SK-N-MC (cell line): Measurements from ENCODE around the gene AK3.

Experiments used
- EZH2 ChIP-seq: fragments of 200-600 bp; sonication (generic); IDR thresholded peaks from one replicate; pipeline ENCODE4 v1.6.1; 2017; ENCODE audit warnings: antibody characterized with exemption
- FOXP2 ChIP-seq: optimal IDR thresholded peaks from 2 replicates; pipeline ENCODE3; 2011; ENCODE audit warnings: mild to moderate bottlenecking, moderate library complexity; ENCODE audit not compliant: insufficient read depth; ENCODE audit errors: extremely low read length, control extremely low read depth
- POLR2AphosphoS5 ChIP-seq: IDR thresholded peaks from 2 replicates; pipeline ENCODE4 v1.6.1; 2012; ENCODE audit warnings: mild to moderate bottlenecking, low read depth, low read length, borderline replicate concordance

DNA sequence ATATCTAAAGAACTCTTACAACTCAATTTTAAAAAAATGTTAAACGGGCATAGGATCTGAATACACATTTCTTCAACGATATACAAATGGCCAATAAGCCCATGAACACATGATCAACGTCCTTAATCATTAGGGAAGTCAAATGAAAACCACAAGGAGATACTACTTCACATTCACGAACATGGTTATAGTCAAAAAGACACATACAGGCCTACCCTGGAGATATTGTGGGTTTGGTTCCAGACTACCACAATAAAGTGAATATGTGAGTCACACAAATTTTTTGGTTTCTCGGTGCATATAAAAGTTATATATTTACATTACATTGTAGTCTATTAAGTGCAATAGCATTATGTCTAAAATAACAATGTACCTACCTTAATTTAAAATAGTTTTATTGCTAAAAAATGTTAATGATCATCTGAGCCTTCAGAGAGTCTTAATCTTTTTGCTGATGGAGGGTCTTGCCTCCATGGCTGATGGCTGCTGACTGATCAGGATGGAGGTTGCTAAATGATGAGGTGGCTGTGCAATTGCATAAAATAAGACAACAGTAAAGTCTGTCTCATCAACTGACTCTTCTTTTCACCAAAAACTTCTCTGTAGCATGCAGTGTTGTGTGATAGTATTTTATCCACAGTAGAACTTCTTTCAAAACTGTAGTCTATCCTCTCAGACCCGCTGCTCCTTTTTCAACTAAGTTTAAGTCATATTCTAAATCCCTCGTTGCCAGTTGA, 15.1 kb downstream of the AK3 start:
- TF ChIP-seq EZH2 = no peak
- TF ChIP-seq POLR2AphosphoS5 = no peak
- TF ChIP-seq FOXP2 = no peak
